CD4-positive, alpha-beta T cell (primary cell): ENCODE data around the gene OR6J1. TPM values are rescaled to one million over a fixed set of nuclear protein-coding genes. Genes with fewer than 3 reads are reported as not detected.
"Not testable (repeated sequence)": the region's sequence is repeated elsewhere in the genome, so short reads cannot be mapped to it uniquely, and the experiment has no call there.

ENCODE experiments used
- ATAC-seq: fragments of 200-7000 bp; cut with Tn5 transposase; one replicate; pipeline ENCODE4 v1.10.0; 2022; ENCODE audit warnings: mild to moderate bottlenecking; ENCODE audit not compliant: poor library complexity
- CTCF ChIA-PET: fragments of 350-600 bp; sonication (Branson Sonifier 250); formaldehyde crosslinking; loops from one replicate; lab custom pipeline; 2021; ENCODE audit warnings: antibody characterized with exemption, inconsistent platforms; lab: Charles Lee
- POLR2A ChIA-PET: fragments of 350-600 bp; sonication (Branson Sonifier 250); formaldehyde crosslinking; loops from one replicate; lab custom pipeline; 2021; ENCODE audit warnings: antibody characterized with exemption, inconsistent platforms; lab: Charles Lee
- DNase-seq, 14 experiments: peaks; one replicate each; pipeline ENCODE4 v3.0.0-alpha.2; 2013 to 2020; ENCODE audit warnings: mixed read lengths in 2 of 14
- H3K27ac ChIP-seq, 2 donors: one replicate each; pipeline versions ENCODE4 v1.5.1 to v1.7.0; 2013; ENCODE audit warnings: low read length in 2 of 2, low read depth in 1 of 2, mild to moderate bottlenecking in 1 of 2
- H3K27me3 ChIP-seq, 2 experiments: 1 replicate in 1 of 2; 2 replicates in 1 of 2; pipeline versions ENCODE4 v1.6.1 to v1.7.0; 2013; ENCODE audit warnings: low read length in 2 of 2, control low read depth in 1 of 2, mild to moderate bottlenecking in 1 of 2, moderate library complexity in 1 of 2; ENCODE audit not compliant: insufficient read depth in 2 of 2, control insufficient read depth in 1 of 2
- H3K36me3 ChIP-seq: one replicate; pipeline ENCODE4 v1.6.1; 2013; ENCODE audit warnings: low read length, control low read depth; ENCODE audit not compliant: insufficient read depth
- H3K4me1 ChIP-seq: one replicate; pipeline ENCODE4 v1.6.1; 2013; ENCODE audit warnings: low read length, control low read depth; ENCODE audit not compliant: insufficient read depth
- H3K4me3 ChIP-seq: one replicate; pipeline ENCODE4 v1.5.1; 2013; ENCODE audit warnings: mild to moderate bottlenecking, low read length, moderate library complexity
- H3K9me3 ChIP-seq, 2 experiments: 1 replicate in 1 of 2; 2 replicates in 1 of 2; pipeline versions ENCODE4 v1.6.1 to v1.7.0; 2013; ENCODE audit warnings: low read length in 2 of 2, mild to moderate bottlenecking in 2 of 2, control low read depth in 1 of 2, moderate library complexity in 1 of 2; ENCODE audit not compliant: control insufficient read depth in 1 of 2, insufficient read depth in 1 of 2
- H3K27ac Mint-ChIP-seq: one replicate; pipeline ENCODE4 v1.8.0; 2020; ENCODE audit warnings: mixed read lengths
- H3K27me3 Mint-ChIP-seq: one replicate; pipeline ENCODE4 v1.8.0; 2021; ENCODE audit warnings: mixed read lengths
- H3K36me3 Mint-ChIP-seq: one replicate; pipeline ENCODE4 v1.8.0; 2021; ENCODE audit warnings: low read depth, mixed read lengths
- H3K4me1 Mint-ChIP-seq: one replicate; pipeline ENCODE4 v1.8.0; 2021; ENCODE audit warnings: low read depth, mixed read lengths
- H3K4me3 Mint-ChIP-seq: one replicate; pipeline ENCODE4 v1.8.0; 2020; ENCODE audit warnings: mild to moderate bottlenecking, mixed read lengths
- H3K9me3 Mint-ChIP-seq: one replicate; pipeline ENCODE4 v1.8.0; 2020; ENCODE audit warnings: mixed read lengths
- intact Hi-C, 2 experiments: fragments of 100-400 bp; cut with DNase I in 1 of 2; cut with micrococcal nuclease in 1 of 2; formaldehyde crosslinking; loops; one replicate each; pipeline versions ENCODE4 v1.15.1 to v1.9.0; 2023 to 2025; cut with DNase I, micrococcal nuclease
- total RNA-seq, 174 experiments: library from RNA in 2 of 174; stranded (reverse) in 2 of 174; gene quantifications; one replicate each; pipeline ENCODE4 v1.2.3 and lab custom pipeline; 2021 to 2026
- TF ChIP-seq, protein P1 (sequence below): fragments of 200-600 bp; IDR thresholded peaks from one replicate; pipeline ENCODE4 v1.8.0; 2022; ENCODE audit warnings: antibody characterized with exemption, mild to moderate bottlenecking

The OR6J1 gene
- total RNA-seq, 2 experiments from 2014 or later = not detected

DNA sequence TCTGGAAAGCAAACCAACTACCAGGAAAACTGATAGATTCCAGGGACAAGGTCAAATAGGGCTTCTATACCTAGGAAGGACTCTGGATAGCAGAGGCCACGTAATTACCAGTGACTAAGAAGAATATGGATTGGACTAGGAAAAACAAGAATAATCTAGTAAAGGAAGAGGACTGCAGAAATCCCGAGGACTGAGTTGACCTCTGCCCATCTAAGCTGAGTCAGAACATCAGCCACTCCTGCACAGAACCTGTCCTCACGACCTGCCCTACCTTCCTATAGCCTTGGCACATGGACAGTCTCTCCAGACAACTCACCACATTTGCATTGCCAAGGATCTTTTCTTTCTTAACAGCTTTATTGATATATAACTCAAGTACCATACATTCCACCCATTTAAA, 2.3 kb downstream of the OR6J1 start:
- ChIA-PET POLR2A (no interaction called here), CTCF (no interaction called here)
- Histone ChIP-seq H3K4me1 (peaks cover 2% of the 10 kb centered on the region), H3K27me3 (no peaks in the 10 kb centered on the region), H3K9me3 (peaks cover 0 to under 1% of the 10 kb centered on the region in 2 experiments), H3K27ac (no peak overlapping the region), H3K36me3 (no peaks in the 10 kb centered on the region), H3K4me3 (no peak overlapping the region)
- ATAC-seq (no peak), DNase-seq (no peak)
- no peaks in the 10 kb centered on the region for H3K36me3 Mint-ChIP-seq
- H3K4me3 Mint-ChIP-seq = no peak overlapping the region
- no peak overlapping the region for H3K27ac Mint-ChIP-seq
- intact Hi-C loops = no loop called here
- H3K9me3 Mint-ChIP-seq = no peaks in the 10 kb centered on the region
- no peaks in the 10 kb centered on the region for H3K27me3 Mint-ChIP-seq
- no peaks in the 10 kb centered on the region for H3K4me1 Mint-ChIP-seq
- TF ChIP-seq, protein P1, sequence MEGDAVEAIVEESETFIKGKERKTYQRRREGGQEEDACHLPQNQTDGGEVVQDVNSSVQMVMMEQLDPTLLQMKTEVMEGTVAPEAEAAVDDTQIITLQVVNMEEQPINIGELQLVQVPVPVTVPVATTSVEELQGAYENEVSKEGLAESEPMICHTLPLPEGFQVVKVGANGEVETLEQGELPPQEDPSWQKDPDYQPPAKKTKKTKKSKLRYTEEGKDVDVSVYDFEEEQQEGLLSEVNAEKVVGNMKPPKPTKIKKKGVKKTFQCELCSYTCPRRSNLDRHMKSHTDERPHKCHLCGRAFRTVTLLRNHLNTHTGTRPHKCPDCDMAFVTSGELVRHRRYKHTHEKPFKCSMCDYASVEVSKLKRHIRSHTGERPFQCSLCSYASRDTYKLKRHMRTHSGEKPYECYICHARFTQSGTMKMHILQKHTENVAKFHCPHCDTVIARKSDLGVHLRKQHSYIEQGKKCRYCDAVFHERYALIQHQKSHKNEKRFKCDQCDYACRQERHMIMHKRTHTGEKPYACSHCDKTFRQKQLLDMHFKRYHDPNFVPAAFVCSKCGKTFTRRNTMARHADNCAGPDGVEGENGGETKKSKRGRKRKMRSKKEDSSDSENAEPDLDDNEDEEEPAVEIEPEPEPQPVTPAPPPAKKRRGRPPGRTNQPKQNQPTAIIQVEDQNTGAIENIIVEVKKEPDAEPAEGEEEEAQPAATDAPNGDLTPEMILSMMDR = no peak

DNA sequence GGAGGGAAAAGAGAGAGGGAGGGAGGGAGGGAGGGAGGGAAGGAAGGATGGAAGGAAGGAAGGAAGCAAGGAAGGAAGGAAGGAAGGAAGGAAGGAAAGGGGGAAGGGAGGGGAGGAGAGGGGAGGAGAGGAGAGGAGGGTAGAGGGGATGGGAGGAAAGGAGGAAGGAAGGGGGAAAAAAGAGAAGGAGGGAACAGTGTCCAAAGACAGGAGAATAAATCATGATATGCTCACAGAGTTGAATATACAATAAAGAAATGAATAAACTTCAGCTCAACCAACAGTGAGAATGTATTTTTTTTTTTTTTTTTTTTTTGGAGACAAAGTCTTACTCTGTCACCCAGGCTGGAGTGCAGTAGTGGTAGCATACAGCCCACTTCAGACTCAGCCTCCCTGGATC, 4.0 kb downstream of the OR6J1 start:
- Histone ChIP-seq H3K36me3 (no peaks in the 10 kb centered on the region), H3K9me3 (peaks cover 0 to 7% of the 10 kb centered on the region in 2 experiments), H3K27me3 (no peaks in the 10 kb centered on the region), H3K4me1 (peaks cover 2% of the 10 kb centered on the region), H3K4me3 (no peak overlapping the region), H3K27ac (no peak overlapping the region)
- CTCF ChIA-PET = interaction anchor here (0.6 kb wide), 1 partner anchor 798 kb away, joined by 3 read pairs; no protein-coding TSS in a partner anchor
- Mint-ChIP-seq H3K27me3 (no peaks in the 10 kb centered on the region), H3K4me3 (no peak overlapping the region), H3K4me1 (no peaks in the 10 kb centered on the region), H3K9me3 (no peaks in the 10 kb centered on the region), H3K36me3 (no peaks in the 10 kb centered on the region), H3K27ac (no peak overlapping the region)
- TF ChIP-seq, protein P1 = no peak
- POLR2A ChIA-PET = no interaction called here
- DNase-seq = no peak
- intact Hi-C loops = no loop called here
- no peak for ATAC-seq

DNA sequence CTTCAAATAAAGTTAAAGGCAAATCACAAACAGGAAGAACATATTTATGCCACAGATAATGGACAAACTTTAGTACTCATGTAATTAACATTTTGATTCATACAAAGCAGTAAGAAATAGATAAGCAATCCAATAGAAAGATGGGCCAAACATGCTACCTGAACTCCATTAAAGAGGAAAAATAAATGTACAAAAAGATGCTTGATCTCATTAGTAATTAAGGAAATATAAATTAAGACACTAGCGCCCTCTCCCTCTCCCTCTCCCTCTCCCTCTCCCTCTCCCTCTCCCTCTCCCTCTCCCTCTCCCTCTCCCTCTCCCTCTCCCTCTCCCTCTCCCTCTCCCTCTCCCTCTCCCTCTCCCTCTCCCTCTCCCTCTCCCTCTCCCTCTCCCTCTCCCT, 8.2 kb downstream of the OR6J1 start:
- POLR2A ChIA-PET = not testable (repeated sequence)

More for the DNA sequence above, 8.2 kb downstream of the OR6J1 start:
- CTCF ChIA-PET = interaction anchor here (0.6 kb wide), 1 partner anchor 217 kb away, joined by 3 read pairs; no protein-coding TSS in a partner anchor
- H3K4me3 Mint-ChIP-seq, DNase-seq, H3K36me3 ChIP-seq, ATAC-seq, H3K27ac ChIP-seq, H3K27ac Mint-ChIP-seq, H3K4me1 ChIP-seq, H3K9me3 Mint-ChIP-seq, H3K27me3 Mint-ChIP-seq, H3K27me3 ChIP-seq, intact Hi-C loops, H3K36me3 Mint-ChIP-seq, H3K4me1 Mint-ChIP-seq, H3K4me3 ChIP-seq: not testable (repeated sequence)
- peaks cover 0 to 10% of the 10 kb centered on the region in 2 experiments for H3K9me3 ChIP-seq
